ENCODE results near the gene ANKMY1.

ANKMY1 gene

GRCh38 chr2:240469239-240469636 is 88.5 kb downstream of the ANKMY1 start:
- TF ChIP-seq KLF10 (tag by site-specific recombination; IDR thresholded peaks at IDR 0.05) (no peak), RBAK (tag by site-specific recombination; IDR thresholded peaks at IDR 0.05) (no peak), ZNF639 (tag by site-specific recombination; IDR thresholded peaks at IDR 0.05) (no peak), ZNF311 (tag by site-specific recombination; IDR thresholded peaks at IDR 0.05; ENCODE audit: borderline replicate concordance) (no peak), ZNF214 (tag by site-specific recombination; IDR thresholded peaks at IDR 0.05; ENCODE audit: borderline replicate concordance) (no peak), SCRT2 (tag by site-specific recombination; IDR thresholded peaks at IDR 0.05) (no peak), ZNF548 (tag by site-specific recombination; IDR thresholded peaks at IDR 0.05) (no peak), ZNF571 (tag by site-specific recombination; IDR thresholded peaks at IDR 0.05) (no peak), MEIS1 (CRISPR knock-in tag; IDR thresholded peaks at IDR 0.05; ENCODE audit: borderline replicate concordance) (no peak), ZNF335 (tag by site-specific recombination; conservative IDR thresholded peaks at IDR 0.05) (no peak), ZNF558 (tag by site-specific recombination; IDR thresholded peaks at IDR 0.05) (no peak), ZNF394 (tag by site-specific recombination; IDR thresholded peaks at IDR 0.05; ENCODE audit: borderline replicate concordance) (no peak), ZBTB26 (tag by site-specific recombination; optimal IDR thresholded peaks at IDR 0.05) (no peak), SP7 (tag by site-specific recombination; IDR thresholded peaks at IDR 0.05) (no peak), ZFHX2 (tag by site-specific recombination; conservative IDR thresholded peaks at IDR 0.05) (no peak), ZNF777 (tag by site-specific recombination; IDR thresholded peaks at IDR 0.05; ENCODE audit: borderline replicate concordance) (no peak)
- H3K4me1 ChIP-seq (ENCODE audit: control insufficient read depth, insufficient read depth, low read length), result no peaks in the 10 kb centered on the region
- no peaks in the 10 kb centered on the region for H3K9me3 ChIP-seq (ENCODE audit: control insufficient read depth, insufficient read depth, low read depth, low read length)
- POLR2A ChIA-PET, result interaction anchor here (0.6 kb wide), 1 partner anchor 158 kb away, joined by 3 read pairs; no protein-coding TSS in a partner anchor
- H3K27ac ChIP-seq (ENCODE audit: extremely low read depth, low read depth, low read length), result no peak overlapping the region
- CTCF ChIA-PET, result no interaction called here
- no peak overlapping the region for H3K4me3 ChIP-seq (ENCODE audit: low read depth, low read length)
- peaks cover 0 to 19% of the 10 kb centered on the region in 2 experiments; a peak in 1 of 3 replicates for H3K36me3 ChIP-seq (ENCODE audit: control insufficient read depth in 2 of 2, insufficient read depth in 1 of 2, low read length in 2 of 2)

GRCh38 chr2:240468303-240469238 is 89.2 kb downstream of the ANKMY1 start:
- Histone ChIP-seq H3K9me3 (ENCODE audit: control insufficient read depth, insufficient read depth, low read depth, low read length) (no peaks in the 10 kb centered on the region), H3K4me3 (ENCODE audit: low read depth, low read length) (no peak overlapping the region), H3K27ac (ENCODE audit: extremely low read depth, low read depth, low read length) (no peak overlapping the region), H3K4me1 (ENCODE audit: control insufficient read depth, insufficient read depth, low read length) (no peaks in the 10 kb centered on the region), H3K36me3 (ENCODE audit: control insufficient read depth in 2 of 2, insufficient read depth in 1 of 2, low read length in 2 of 2) (peaks cover 0 to 26% of the 10 kb centered on the region in 2 experiments; a peak in 1 of 3 replicates)
- TF ChIP-seq RBAK (tag by site-specific recombination; IDR thresholded peaks at IDR 0.05) (no peak), OSR2 (tag by site-specific recombination; IDR thresholded peaks at IDR 0.05) (no peak)
- ChIA-PET CTCF (no interaction called here), POLR2A (no interaction called here)

GRCh38 chr2:240467659-240468302 is 90.0 kb downstream of the ANKMY1 start:
- CTCF ChIA-PET, result no interaction called here
- TF ChIP-seq ZNF654 (tag by site-specific recombination; IDR thresholded peaks at IDR 0.05; ENCODE audit: low read depth) (no peak), ZNF660 (tag by site-specific recombination; IDR thresholded peaks at IDR 0.05) (no peak)
- Histone ChIP-seq H3K27ac (ENCODE audit: extremely low read depth, low read depth, low read length) (no peak overlapping the region), H3K36me3 (ENCODE audit: control insufficient read depth in 2 of 2, insufficient read depth in 1 of 2, low read length in 2 of 2) (peaks cover 0 to 28% of the 10 kb centered on the region in 2 experiments; a peak in 1 of 3 replicates), H3K4me3 (ENCODE audit: low read depth, low read length) (no peak overlapping the region), H3K4me1 (ENCODE audit: control insufficient read depth, insufficient read depth, low read length) (no peaks in the 10 kb centered on the region), H3K9me3 (ENCODE audit: control insufficient read depth, insufficient read depth, low read depth, low read length) (no peaks in the 10 kb centered on the region)
- POLR2A ChIA-PET, result no interaction called here

Measured in HEK293 (cell line).